ENCODE data around the gene POMC. TPM values are rescaled to one million over a fixed set of nuclear protein-coding genes. Genes with fewer than 3 reads are reported as not detected.

POMC gene
- polyA plus RNA-seq, 1 donor from 2014 or later: not detected

DNA sequence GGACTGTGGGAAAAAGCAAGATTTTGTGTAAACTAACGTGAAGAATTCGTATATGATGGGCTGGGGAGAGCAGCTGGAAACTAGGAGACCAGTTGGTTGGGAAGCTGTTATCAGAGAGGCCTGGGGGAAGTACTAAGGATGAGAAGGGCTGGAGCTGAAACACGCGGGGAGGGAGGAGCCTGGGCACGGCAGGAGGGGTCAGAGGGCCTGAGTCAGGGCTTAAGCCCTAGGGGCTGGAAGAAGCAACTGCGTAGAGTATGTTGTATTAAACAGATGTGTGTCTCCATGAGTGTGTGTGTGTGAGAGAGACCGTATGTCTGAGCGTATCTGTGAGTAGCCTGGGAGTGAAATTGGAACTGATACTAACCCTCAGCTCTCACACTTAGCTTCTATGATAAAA, 8.4 kb downstream of the POMC start:
- no peaks in the 10 kb centered on the region for H4K20me1 ChIP-seq (ENCODE audit: insufficient read depth)
- H3K4me2 ChIP-seq (ENCODE audit: low read length): no peak overlapping the region
- no peak overlapping the region for H3K27ac ChIP-seq (ENCODE audit: low read length)
- H3K27me3 ChIP-seq (ENCODE audit: insufficient read depth, low read depth, low read length): no peaks in the 10 kb centered on the region
- no peak overlapping the region for H3K4me3 ChIP-seq (ENCODE audit: low read length)
- H2AFZ ChIP-seq (ENCODE audit: low read depth, low read length): no peak overlapping the region
- no peaks in the 10 kb centered on the region for H3K9me2 ChIP-seq (ENCODE audit: insufficient read depth, low read length)
- H3K9me3 ChIP-seq (ENCODE audit: low read length): no peaks in the 10 kb centered on the region
- H3K36me3 ChIP-seq (ENCODE audit: insufficient read depth, low read length): no peaks in the 10 kb centered on the region
- H3K9ac ChIP-seq (ENCODE audit: low read length): no peak overlapping the region
- TF ChIP-seq EZH2 (IDR thresholded peaks at IDR 0.05; ENCODE audit: borderline replicate concordance, insufficient read depth, low read length, poor library complexity, severe bottlenecking) (no peak), EP300 (conservative IDR thresholded peaks at IDR 0.05; ENCODE audit: poor library complexity, severe bottlenecking) (no peak), MXI1 (conservative IDR thresholded peaks at IDR 0.05; ENCODE audit: poor library complexity, severe bottlenecking) (no peak), POLR2AphosphoS5 (IDR thresholded peaks at IDR 0.05) (no peak), SMC3 (conservative IDR thresholded peaks at IDR 0.05; ENCODE audit: poor library complexity) (no peak), RAD21 (conservative IDR thresholded peaks at IDR 0.05) (no peak), TAF1 (IDR thresholded peaks at IDR 0.05; ENCODE audit: low read depth) (no peak)
- TF ChIP-seq, protein P1, sequence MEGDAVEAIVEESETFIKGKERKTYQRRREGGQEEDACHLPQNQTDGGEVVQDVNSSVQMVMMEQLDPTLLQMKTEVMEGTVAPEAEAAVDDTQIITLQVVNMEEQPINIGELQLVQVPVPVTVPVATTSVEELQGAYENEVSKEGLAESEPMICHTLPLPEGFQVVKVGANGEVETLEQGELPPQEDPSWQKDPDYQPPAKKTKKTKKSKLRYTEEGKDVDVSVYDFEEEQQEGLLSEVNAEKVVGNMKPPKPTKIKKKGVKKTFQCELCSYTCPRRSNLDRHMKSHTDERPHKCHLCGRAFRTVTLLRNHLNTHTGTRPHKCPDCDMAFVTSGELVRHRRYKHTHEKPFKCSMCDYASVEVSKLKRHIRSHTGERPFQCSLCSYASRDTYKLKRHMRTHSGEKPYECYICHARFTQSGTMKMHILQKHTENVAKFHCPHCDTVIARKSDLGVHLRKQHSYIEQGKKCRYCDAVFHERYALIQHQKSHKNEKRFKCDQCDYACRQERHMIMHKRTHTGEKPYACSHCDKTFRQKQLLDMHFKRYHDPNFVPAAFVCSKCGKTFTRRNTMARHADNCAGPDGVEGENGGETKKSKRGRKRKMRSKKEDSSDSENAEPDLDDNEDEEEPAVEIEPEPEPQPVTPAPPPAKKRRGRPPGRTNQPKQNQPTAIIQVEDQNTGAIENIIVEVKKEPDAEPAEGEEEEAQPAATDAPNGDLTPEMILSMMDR (IDR thresholded peaks at IDR 0.05; ENCODE audit: poor library complexity, severe bottlenecking): no peak
- TF ChIP-seq, protein P2, sequence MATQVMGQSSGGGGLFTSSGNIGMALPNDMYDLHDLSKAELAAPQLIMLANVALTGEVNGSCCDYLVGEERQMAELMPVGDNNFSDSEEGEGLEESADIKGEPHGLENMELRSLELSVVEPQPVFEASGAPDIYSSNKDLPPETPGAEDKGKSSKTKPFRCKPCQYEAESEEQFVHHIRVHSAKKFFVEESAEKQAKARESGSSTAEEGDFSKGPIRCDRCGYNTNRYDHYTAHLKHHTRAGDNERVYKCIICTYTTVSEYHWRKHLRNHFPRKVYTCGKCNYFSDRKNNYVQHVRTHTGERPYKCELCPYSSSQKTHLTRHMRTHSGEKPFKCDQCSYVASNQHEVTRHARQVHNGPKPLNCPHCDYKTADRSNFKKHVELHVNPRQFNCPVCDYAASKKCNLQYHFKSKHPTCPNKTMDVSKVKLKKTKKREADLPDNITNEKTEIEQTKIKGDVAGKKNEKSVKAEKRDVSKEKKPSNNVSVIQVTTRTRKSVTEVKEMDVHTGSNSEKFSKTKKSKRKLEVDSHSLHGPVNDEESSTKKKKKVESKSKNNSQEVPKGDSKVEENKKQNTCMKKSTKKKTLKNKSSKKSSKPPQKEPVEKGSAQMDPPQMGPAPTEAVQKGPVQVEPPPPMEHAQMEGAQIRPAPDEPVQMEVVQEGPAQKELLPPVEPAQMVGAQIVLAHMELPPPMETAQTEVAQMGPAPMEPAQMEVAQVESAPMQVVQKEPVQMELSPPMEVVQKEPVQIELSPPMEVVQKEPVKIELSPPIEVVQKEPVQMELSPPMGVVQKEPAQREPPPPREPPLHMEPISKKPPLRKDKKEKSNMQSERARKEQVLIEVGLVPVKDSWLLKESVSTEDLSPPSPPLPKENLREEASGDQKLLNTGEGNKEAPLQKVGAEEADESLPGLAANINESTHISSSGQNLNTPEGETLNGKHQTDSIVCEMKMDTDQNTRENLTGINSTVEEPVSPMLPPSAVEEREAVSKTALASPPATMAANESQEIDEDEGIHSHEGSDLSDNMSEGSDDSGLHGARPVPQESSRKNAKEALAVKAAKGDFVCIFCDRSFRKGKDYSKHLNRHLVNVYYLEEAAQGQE (IDR thresholded peaks at IDR 0.05; ENCODE audit: borderline replicate concordance): no peak
- H3F3A ChIP-seq (ENCODE audit: insufficient read depth, low read length, poor library complexity, severe bottlenecking): no peaks in the 10 kb centered on the region
- H3K79me2 ChIP-seq (replicated peaks; ENCODE audit: insufficient read depth, low read length): no peaks in the 10 kb centered on the region

DNA sequence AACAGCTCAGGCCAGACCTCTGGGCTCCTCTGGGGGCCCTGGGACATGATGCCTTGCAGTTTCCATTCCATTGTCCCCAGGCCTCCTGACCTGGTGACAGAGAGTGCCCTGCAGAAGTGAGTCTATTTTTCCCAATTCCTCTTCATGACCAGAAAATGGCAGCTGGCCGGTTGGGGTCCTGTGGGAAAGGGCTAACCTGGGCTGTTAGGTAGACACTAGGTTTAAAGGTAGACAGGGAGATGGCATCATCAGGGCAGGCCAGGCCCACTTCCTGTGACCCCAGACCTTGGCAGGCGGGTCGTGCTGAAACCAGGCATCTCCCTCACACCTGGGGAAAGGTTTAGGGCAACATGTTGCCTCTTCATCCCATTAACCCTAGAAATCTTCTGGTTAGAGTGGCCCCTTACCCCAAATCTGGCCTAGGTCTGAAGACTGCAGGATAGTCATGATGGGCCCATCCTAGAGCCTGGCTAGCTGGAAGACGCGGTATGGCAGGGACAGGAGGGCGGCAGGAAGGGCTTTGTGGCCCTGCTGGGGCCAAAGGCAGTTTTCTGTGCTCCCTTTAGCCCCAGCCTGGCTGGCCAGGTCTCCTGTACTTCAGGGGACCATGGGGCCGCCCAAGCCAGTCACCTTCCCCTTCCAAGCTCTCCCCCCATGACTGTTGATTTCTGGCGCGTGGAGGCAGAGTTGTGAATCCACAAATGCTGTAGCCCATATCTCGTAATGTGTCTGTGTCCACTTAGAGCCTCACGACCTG, 10.1 kb downstream of the POMC start:
- Histone ChIP-seq H2AFZ (ENCODE audit: low read depth, low read length) (no peak overlapping the region), H3K27ac (ENCODE audit: low read length) (no peak overlapping the region), H3K79me2 (replicated peaks; ENCODE audit: insufficient read depth, low read length) (no peaks in the 10 kb centered on the region), H4K20me1 (ENCODE audit: insufficient read depth) (no peaks in the 10 kb centered on the region), H3K27me3 (ENCODE audit: insufficient read depth, low read depth, low read length) (no peaks in the 10 kb centered on the region), H3F3A (ENCODE audit: insufficient read depth, low read length, poor library complexity, severe bottlenecking) (no peaks in the 10 kb centered on the region), H3K4me3 (ENCODE audit: low read length) (no peak overlapping the region), H3K4me2 (ENCODE audit: low read length) (no peak overlapping the region), H3K9me3 (ENCODE audit: low read length) (no peaks in the 10 kb centered on the region), H3K9ac (ENCODE audit: low read length) (no peak overlapping the region), H3K36me3 (ENCODE audit: insufficient read depth, low read length) (no peaks in the 10 kb centered on the region), H3K9me2 (ENCODE audit: insufficient read depth, low read length) (no peaks in the 10 kb centered on the region)
- TF ChIP-seq RAD21 (conservative IDR thresholded peaks at IDR 0.05): no peak
- TF ChIP-seq SMC3 (conservative IDR thresholded peaks at IDR 0.05; ENCODE audit: poor library complexity): no peak
- TF ChIP-seq TAF1 (IDR thresholded peaks at IDR 0.05; ENCODE audit: low read depth): no peak
- TF ChIP-seq POLR2AphosphoS5 (IDR thresholded peaks at IDR 0.05): no peak
- TF ChIP-seq EZH2 (IDR thresholded peaks at IDR 0.05; ENCODE audit: borderline replicate concordance, insufficient read depth, low read length, poor library complexity, severe bottlenecking): no peak
- no peak for TF ChIP-seq MXI1 (conservative IDR thresholded peaks at IDR 0.05; ENCODE audit: poor library complexity, severe bottlenecking)
- TF ChIP-seq, protein P2 (IDR thresholded peaks at IDR 0.05; ENCODE audit: borderline replicate concordance): no peak
- TF ChIP-seq EP300 (conservative IDR thresholded peaks at IDR 0.05; ENCODE audit: poor library complexity, severe bottlenecking): no peak
- TF ChIP-seq, protein P1 (IDR thresholded peaks at IDR 0.05; ENCODE audit: poor library complexity, severe bottlenecking): no peak

Measured in neural cell (in vitro differentiated cells).